IMR-90 (cell line): ENCODE results near the gene PNMA8A. TPM values are rescaled to one million over a fixed set of nuclear protein-coding genes. Genes with fewer than 3 reads are reported as not detected.
"Not testable (repeated sequence)": the region's sequence is repeated elsewhere in the genome, so short reads cannot be mapped to it uniquely, and the experiment has no call there.

Source experiments
- ATAC-seq: fragments of 200-7000 bp; cut with Tn5 transposase; 2 replicates; pipeline ENCODE4 v1.9.1; 2020; ENCODE audit warnings: low read depth, mild to moderate bottlenecking, moderate library complexity
- BruUV-seq: library from RNA; stranded (reverse); fragments of 400-500 nt; replicated peaks from 2 replicates; lab custom pipeline; 2021; lab: Mats Ljungman, UMichigan
- CTCF ChIA-PET: fragments of 300-600 bp; formaldehyde crosslinking; extraction: SDS; loops from one replicate; lab custom pipeline; 2021; ENCODE audit warnings: antibody characterized with exemption; lab: Yijun Ruan, JAX
- POLR2A ChIA-PET: fragments of 300-600 bp; sonication (Branson Sonifier 250); formaldehyde crosslinking; loops from one replicate; lab custom pipeline; 2022; ENCODE audit warnings: antibody characterized with exemption; ENCODE audit not compliant: unreplicated experiment; lab: Charles Lee
- DNase-seq: peaks from one replicate; pipeline ENCODE4 v3.0.0; 2013
- H2AFZ ChIP-seq: replicated peaks from 2 replicates; pipeline ENCODE3; 2013; ENCODE audit warnings: low read length, mild to moderate bottlenecking; ENCODE audit not compliant: poor library complexity
- H2AK5ac ChIP-seq: 2 replicates; pipeline ENCODE4 v1.6.1; 2013; ENCODE audit warnings: low read depth, low read length, inconsistent platforms
- H2AK9ac ChIP-seq: replicated peaks from 2 replicates; pipeline ENCODE3; 2013; ENCODE audit warnings: mild to moderate bottlenecking, low read depth, low read length, moderate library complexity; ENCODE audit not compliant: poor library complexity
- H2BK120ac ChIP-seq: 2 replicates; pipeline ENCODE4 v1.6.1; 2013; ENCODE audit warnings: low read depth, low read length, inconsistent platforms
- H2BK15ac ChIP-seq: 3 replicates; pipeline ENCODE4 v1.6.1; 2013; ENCODE audit warnings: low read depth, low read length, inconsistent platforms
- H2BK20ac ChIP-seq: 2 replicates; pipeline ENCODE4 v1.6.1; 2013; ENCODE audit warnings: low read depth, mild to moderate bottlenecking, inconsistent platforms, low read length, moderate library complexity
- H2BK5ac ChIP-seq: 2 replicates; pipeline ENCODE4 v1.6.1; 2013; ENCODE audit warnings: mild to moderate bottlenecking, low read depth, low read length, inconsistent platforms; ENCODE audit not compliant: poor library complexity, severe bottlenecking
- H3K14ac ChIP-seq: replicated peaks from 2 replicates; pipeline ENCODE4 v1.6.1; 2013; ENCODE audit warnings: low read depth, low read length, inconsistent platforms
- H3K18ac ChIP-seq: 2 replicates; pipeline ENCODE4 v1.6.1; 2013; ENCODE audit warnings: low read depth, low read length, control low read depth
- H3K23ac ChIP-seq: 2 replicates; pipeline ENCODE4 v1.6.1; 2013; ENCODE audit warnings: low read depth, low read length, inconsistent platforms
- H3K27ac ChIP-seq: 2 replicates; pipeline ENCODE4 v1.5.1; 2013; ENCODE audit warnings: mild to moderate bottlenecking, control low read depth, low read length; ENCODE audit not compliant: insufficient read depth
- H3K27me3 ChIP-seq: 2 replicates; pipeline ENCODE4 v1.6.1; 2013; ENCODE audit warnings: low read length; ENCODE audit not compliant: control insufficient read depth, insufficient read depth
- H3K36me3 ChIP-seq: 2 replicates; pipeline ENCODE4 v1.6.1; 2013; ENCODE audit warnings: low read length, mixed read lengths; ENCODE audit not compliant: control insufficient read depth, insufficient read depth
- H3K4ac ChIP-seq: 2 replicates; pipeline ENCODE4 v1.6.1; 2013; ENCODE audit warnings: low read depth, low read length, inconsistent platforms
- H3K4me1 ChIP-seq: 2 replicates; pipeline ENCODE4 v1.6.1; 2013; ENCODE audit warnings: low read length, mixed read lengths; ENCODE audit not compliant: control insufficient read depth, insufficient read depth
- H3K4me2 ChIP-seq: 2 replicates; pipeline ENCODE4 v1.6.1; 2013; ENCODE audit warnings: low read depth, mild to moderate bottlenecking, control low read depth, low read length, moderate library complexity
- H3K4me3 ChIP-seq: 2 replicates; pipeline ENCODE4 v1.5.1; 2013; ENCODE audit warnings: low read depth, mild to moderate bottlenecking, control low read depth, low read length, moderate library complexity; ENCODE audit not compliant: insufficient read depth
- H3K56ac ChIP-seq: 2 replicates; pipeline ENCODE4 v1.6.1; 2013; ENCODE audit warnings: low read length, inconsistent platforms; ENCODE audit not compliant: insufficient read depth; ENCODE audit errors: extremely low read depth
- H3K79me1 ChIP-seq, 2 experiments: 2 replicates each; pipeline ENCODE4 v1.6.1; 2013; ENCODE audit warnings: low read length in 2 of 2, inconsistent platforms in 1 of 2, low read depth in 1 of 2
- H3K9ac ChIP-seq: 2 replicates; pipeline ENCODE4 v1.6.1; 2013; ENCODE audit warnings: low read depth, low read length, control low read depth
- H3K9me1 ChIP-seq: 2 replicates; pipeline ENCODE4 v1.6.1; 2013; ENCODE audit warnings: low read length, inconsistent platforms; ENCODE audit not compliant: insufficient read depth
- H3K9me3 ChIP-seq: 2 replicates; pipeline ENCODE4 v1.6.1; 2013; ENCODE audit warnings: low read length; ENCODE audit not compliant: control insufficient read depth, insufficient read depth
- H4K20me1 ChIP-seq: 2 replicates; pipeline ENCODE4 v1.6.1; 2013; ENCODE audit warnings: low read length, inconsistent platforms; ENCODE audit not compliant: insufficient read depth
- H4K5ac ChIP-seq: 2 replicates; pipeline ENCODE4 v1.6.1; 2013; ENCODE audit warnings: mild to moderate bottlenecking, low read depth, low read length, control low read depth
- H4K8ac ChIP-seq, 2 experiments: 2 replicates each; pipeline ENCODE4 v1.6.1; 2013; ENCODE audit warnings: low read depth in 2 of 2, low read length in 2 of 2, control low read depth in 1 of 2, inconsistent platforms in 1 of 2
- H4K91ac ChIP-seq: 2 replicates; pipeline ENCODE4 v1.6.1; 2013; ENCODE audit warnings: low read depth, low read length, inconsistent platforms; ENCODE audit not compliant: insufficient read depth
- WGBS, 2 experiments: methylation state at CpG; one replicate each; pipeline versions ENCODE4 v1.1.5 to v1.1.7; 2013; ENCODE audit warnings: missing lambda C conversion rate in 2 of 2; ENCODE audit not compliant: insufficient read length in 1 of 2; ENCODE audit errors: extremely low coverage in 2 of 2; 5-methylcytosine and 5-hydroxymethylcytosine counted together
- dilution Hi-C: fragments of 300-500 bp; cut with HindIII; formaldehyde crosslinking; loops from one replicate; pipeline ENCODE4 v1.14.3; 2018; ENCODE audit warnings: low sequenced_read_pairs; ENCODE audit not compliant: unreplicated experiment
- in situ Hi-C: fragments of 300-500 bp; cut with MboI; formaldehyde crosslinking; loops from 3 replicates; pipeline ENCODE4 v1.14.3; 2019; ENCODE audit warnings: low sequenced_read_pairs, inconsistent platforms, mixed read lengths
- intact Hi-C: fragments of 100-400 bp; cut with micrococcal nuclease; formaldehyde crosslinking; loops from 2 replicates; pipeline ENCODE4 v1.10.0; 2022
- polyA plus RNA-seq, 3 experiments: library from polyadenylated mRNA; depleted of rRNA; stranded (reverse); fragments of >200 nt; gene quantifications; 2 replicates each; pipeline ENCODE4 v1.2.3, GENCODE V29; 2012; ENCODE audit warnings: low replicate concordance in 1 of 3
- total RNA-seq: library from RNA; depleted of rRNA; stranded (reverse); fragments of >200 nt; gene quantifications from 2 replicates; pipeline ENCODE4 v1.2.3, GENCODE V29; 2012

PNMA8A gene
- total and polyA plus RNA-seq, 2 of the 4 experiments (the other 2 are of a cell fraction): 0.77 to 0.90 TPM

DNA sequence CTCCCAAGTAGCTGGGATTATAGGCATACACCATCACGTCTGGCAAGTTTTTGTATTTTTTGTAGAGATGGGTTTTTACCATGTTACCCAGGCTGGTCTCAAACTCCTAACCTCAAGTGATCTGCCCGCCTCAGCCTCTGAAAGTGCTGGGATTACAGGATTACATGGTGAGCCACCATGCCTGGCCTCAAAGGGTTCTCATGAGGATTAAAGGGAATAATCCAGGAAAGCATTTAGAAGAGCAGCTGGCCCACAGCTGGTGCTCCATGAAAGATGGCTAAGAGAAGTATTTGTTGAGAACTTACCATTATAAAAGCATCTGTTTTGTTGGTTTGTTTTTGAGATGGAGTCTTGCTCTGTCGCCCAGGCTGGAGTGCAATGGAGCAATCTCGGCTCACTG, 25.5 kb upstream of the PNMA8A start:
- WGBS, 2 experiments: no CpG with 5 or more reads among the region's 4 CpGs
- H3K56ac ChIP-seq, H3K9ac ChIP-seq, H3K18ac ChIP-seq, H4K20me1 ChIP-seq, H3K4me2 ChIP-seq, POLR2A ChIA-PET, H3K14ac ChIP-seq, BruUV-seq, dilution Hi-C loops, in situ Hi-C loops, H2BK15ac ChIP-seq, H3K9me3 ChIP-seq, H4K5ac ChIP-seq, DNase-seq, H3K4me1 ChIP-seq, ATAC-seq, H4K91ac ChIP-seq, H3K79me1 ChIP-seq, H3K9me1 ChIP-seq, H2AK5ac ChIP-seq, H3K27ac ChIP-seq, H2BK5ac ChIP-seq, H2BK20ac ChIP-seq, H3K23ac ChIP-seq, H2BK120ac ChIP-seq, H3K4me3 ChIP-seq, CTCF ChIA-PET, H2AFZ ChIP-seq, intact Hi-C loops, H2AK9ac ChIP-seq, H3K36me3 ChIP-seq, H4K8ac ChIP-seq, H3K4ac ChIP-seq: not testable (repeated sequence)
- peaks cover 33% of the 10 kb centered on the region for H3K27me3 ChIP-seq
